ENCODE data around the gene CALR3.
"Not testable (repeated sequence)": the region's sequence is repeated elsewhere in the genome, so short reads cannot be mapped to it uniquely, and the experiment has no call there.

Gene CALR3

DNA sequence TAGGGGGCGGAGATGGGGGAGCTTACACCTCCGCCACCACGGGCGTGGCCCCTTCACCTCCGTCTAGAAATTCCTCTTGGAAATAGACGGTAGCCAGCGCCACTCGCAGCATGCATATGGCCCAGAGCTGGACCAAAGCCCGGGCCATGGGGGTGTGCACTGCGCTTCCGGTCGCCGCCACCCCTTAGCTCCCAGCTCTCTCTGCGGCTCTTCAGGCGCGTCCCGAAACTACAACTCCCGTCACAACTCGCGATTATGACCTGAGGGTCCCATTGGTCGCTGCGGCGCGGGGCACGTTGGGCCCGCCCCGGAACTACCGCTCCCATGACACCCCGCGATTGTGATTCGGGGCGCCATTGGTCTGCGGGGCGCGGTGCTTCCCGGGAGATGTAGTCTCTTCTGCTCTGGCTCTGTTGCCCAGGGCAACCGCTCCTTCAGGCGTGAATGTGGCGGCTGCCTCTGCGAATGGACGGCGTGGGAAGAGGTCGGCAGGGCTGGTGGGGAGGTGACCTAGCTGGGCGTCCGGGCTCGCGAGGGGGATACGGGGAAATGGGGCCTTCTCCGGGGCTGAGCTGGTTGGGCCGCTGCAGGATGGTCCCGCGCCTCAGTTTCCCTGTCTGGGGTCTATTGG lies at the start of gene CALR3, which contains the start of gene C19orf44:
TSS of gene CALR3 (minus strand) at position 186 of the 631 bp plus-strand sequence. CDS start at position 148, 38 bp downstream.
TSS of gene C19orf44 (plus strand) at position 413 of the 631 bp plus-strand sequence. CDS start 4,399 bp downstream, outside the sequence.
- peak; percentile 99 for DNase-seq

DNA sequence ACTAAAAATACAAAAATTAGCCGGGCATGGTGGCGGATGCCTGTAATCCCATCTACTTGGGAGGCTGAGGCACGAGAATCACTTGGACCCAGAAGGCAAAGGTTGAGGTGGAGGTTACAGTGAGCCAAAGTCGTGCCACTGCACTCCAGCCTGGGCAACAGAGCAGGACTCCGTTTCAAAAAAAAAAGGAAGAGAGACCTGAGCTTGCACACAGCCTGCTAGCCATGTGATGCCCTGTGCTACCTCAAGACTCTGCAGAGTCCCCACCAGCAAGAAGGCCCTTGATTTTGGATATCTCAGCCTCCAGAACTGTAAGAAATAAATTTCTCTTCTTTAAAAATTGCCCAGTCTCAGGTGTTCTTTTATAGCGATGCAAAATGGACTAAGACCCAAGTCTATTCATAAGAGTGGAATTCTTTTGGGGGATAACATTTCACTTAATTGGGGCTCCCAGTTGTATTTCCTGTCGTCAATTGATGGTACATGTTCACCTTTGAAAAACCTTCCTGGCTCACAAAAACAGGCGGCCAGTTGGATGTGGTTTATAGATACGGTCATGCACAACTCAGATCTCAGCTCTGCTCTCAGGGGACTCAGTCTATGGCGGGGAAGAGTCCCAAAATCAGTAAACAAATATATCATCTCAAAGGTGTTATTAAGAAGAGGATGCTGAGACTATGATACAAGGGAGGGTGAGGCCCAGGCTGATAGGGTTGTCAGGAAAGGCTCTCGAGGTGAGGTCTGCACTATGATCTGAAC lies 48.7 kb upstream of the CALR3 start:
- no peak for DNase-seq

GRCh38 chr19:16543734-16544133 lies 47.8 kb upstream of the CALR3 start:
- not testable (repeated sequence) for DNase-seq

GRCh38 chr19:16542910-16543472 lies 47.0 kb upstream of the CALR3 start:
- no peak for DNase-seq

DNA sequence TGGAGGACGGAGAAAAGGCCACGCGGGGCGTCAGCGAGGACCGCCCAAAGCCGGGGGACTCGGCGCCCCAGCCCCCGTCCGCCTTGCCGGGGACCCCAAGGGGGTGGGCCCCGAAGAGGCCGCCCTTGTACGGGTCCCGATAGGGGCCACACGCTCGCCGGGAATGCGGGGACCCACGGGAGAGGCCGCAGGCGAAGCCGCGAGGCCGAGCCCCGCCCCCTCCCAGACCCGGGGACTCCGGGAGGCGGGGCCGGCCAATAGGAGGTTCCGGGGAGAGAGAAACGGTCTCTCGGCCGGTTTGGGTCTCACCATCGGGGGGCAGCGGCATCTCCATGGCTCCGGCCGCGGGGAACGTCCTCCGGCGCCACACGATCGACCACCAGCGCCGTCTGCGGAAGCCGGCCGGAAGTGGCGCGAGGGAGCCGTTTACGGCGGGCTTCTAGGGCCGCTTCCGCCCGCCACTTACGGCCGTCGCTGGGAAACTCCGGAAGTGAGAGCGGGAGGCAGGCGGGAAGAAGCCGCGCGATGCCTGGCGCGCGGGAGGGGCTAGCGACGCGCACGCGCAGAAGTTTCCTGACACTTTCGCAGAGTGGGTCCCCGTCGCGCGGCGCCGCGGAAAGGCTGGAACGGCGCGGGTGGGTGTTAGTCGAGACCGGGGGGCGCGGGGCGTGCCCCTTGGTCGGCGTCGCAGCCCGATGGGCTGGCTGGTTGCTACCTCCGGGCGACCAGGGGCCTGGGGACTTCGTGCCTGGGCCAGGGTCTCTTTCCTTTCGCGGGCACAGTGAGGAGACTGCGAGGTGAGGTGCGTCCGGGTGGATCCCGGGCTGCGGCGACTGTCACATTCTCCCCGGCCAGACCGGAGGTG lies 46.3 kb upstream of the CALR3 start, which contains the start of gene CHERP:
TSS of gene CHERP (minus strand) at position 393 of the 865 bp plus-strand sequence. CDS start at position 334, 59 bp downstream.
- DNase-seq, result peak; percentile 96

GRCh38 chr19:16541526-16542044 lies 45.6 kb upstream of the CALR3 start:
- peak; percentile 14 for DNase-seq

- DNase-seq, result no peak
Measured at GRCh38 chr19:16540948-16541347, 45.0 kb upstream of the CALR3 start.

- DNase-seq, result no peak
Measured at GRCh38 chr19:16537111-16537510, 41.1 kb upstream of the CALR3 start.

DNA sequence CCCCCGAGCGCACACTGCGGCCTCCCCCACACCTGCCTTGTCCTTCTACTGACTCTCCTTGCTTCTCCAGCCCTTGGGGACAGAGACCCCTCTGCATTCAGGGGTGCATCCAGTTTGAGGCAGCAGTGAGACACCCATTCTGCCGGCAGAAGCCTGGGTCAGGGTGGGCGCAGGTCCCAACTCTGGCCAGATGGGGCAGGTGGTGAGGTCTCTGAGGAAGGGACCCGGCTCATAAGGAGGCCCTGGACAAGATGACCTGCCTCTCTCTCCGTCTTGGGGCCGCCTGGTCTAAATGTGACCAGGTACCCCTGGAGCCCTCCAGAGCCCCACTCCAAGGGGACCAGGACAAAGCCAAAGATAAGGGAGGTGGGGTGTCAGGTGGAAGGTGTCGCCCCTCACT lies 40.2 kb upstream of the CALR3 start:
- no peak for DNase-seq

- DNase-seq, result no peak
Measured at GRCh38 chr19:16535381-16535780, 39.4 kb upstream of the CALR3 start.

GRCh38 chr19:16532440-16533234 lies 36.7 kb upstream of the CALR3 start:
- DNase-seq, result no peak

DNA sequence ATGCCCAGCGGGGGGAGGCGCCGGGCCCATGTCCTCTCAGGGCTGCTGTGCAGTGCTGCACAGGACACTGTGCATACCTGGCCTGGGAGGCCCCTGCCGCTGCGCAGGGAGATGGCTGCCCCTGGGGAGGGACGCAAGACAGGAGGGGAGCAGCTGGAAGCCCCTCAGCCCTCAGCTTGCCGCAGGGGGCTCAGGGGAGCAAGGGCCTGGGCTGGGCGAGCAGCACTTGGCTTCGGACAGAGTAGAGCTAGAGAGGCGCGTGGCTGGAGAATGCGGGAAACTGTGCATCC lies 35.4 kb upstream of the CALR3 start:
- DNase-seq, result no peak

DNA sequence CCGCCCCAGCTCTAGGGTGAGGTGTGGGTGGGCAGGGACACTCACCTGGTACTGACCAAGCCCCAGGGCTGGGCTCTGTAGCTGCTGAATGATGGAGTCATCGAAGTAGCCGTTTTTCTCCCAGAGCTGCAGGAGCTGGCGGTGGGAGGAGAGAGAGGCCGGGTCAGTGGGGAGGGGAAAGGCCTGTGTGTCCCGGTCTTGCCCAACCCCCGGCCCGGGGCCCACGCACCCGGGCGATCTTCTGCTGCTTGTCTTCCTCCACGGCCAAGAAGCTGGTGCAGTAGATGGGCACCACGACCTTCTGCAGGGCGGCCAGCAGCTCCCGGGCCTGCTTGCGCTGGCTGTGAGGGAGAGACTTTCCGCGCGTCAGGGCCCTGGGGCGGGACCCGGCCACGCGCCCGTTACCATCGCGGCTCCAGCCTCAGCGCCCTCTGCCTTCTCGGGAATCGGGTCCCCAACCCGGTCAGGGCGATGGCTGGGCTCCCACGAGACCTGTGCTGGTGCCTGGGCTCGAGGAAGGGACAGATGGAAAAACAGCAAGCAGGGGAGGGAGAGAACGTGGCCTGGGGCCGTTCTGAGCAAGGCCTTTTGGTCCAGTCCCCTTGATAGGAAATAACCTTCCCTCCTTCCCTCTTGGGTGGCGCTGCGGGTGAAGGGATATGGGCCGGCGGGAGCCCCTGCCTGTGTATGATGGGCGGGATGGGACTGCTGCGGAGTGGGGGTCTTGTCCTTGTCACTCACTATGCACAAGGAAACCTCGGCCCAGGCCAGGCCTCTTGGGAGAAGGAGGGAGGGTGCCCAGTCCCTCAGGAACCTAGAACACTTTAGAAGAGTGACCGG lies 34.8 kb upstream of the CALR3 start:
- no peak for DNase-seq

- no peak for DNase-seq
Measured at GRCh38 chr19:16529466-16530144, 33.6 kb upstream of the CALR3 start.

DNA sequence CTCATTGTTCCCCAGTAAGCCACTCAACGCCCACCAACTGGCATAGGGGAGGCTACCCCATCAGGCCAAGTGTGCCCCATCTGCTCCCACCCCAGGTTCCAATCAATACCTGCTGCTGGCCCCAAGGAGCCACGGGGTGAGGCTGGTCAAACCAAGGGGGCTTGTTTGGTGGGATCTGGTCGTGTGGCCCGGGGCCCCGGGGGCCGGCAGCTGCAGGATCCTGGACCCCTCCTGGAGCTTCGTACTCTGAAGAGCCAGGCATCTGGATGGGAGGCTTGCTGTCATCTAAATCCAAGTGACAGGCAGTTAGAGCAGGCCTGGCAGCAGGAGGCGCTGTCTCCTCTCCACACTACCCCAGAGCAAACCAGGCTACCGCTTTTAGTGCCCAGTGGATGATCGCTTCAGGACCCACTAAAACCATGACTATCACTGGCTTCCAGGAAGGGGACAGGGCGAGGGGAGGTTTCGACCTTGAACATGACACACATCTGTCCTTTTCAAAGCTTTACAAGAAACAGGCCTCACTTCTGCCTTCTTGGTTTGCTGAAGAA lies 32.1 kb upstream of the CALR3 start:
- DNase-seq, result no peak

GRCh38 chr19:16527334-16527935 lies 31.5 kb upstream of the CALR3 start:
- DNase-seq, result no peak

- no peak for DNase-seq
Measured at GRCh38 chr19:16525751-16526481, 29.9 kb upstream of the CALR3 start.

- DNase-seq, result no peak
Measured at GRCh38 chr19:16524991-16525734, 29.2 kb upstream of the CALR3 start.

Measured in HCEC 1CT (cell line).